ENCODE measurements around the gene RABL2A.
"Not testable (repeated sequence)": the region's sequence is repeated elsewhere in the genome, so short reads cannot be mapped to it uniquely, and the experiment has no call there.

The RABL2A gene

DNA sequence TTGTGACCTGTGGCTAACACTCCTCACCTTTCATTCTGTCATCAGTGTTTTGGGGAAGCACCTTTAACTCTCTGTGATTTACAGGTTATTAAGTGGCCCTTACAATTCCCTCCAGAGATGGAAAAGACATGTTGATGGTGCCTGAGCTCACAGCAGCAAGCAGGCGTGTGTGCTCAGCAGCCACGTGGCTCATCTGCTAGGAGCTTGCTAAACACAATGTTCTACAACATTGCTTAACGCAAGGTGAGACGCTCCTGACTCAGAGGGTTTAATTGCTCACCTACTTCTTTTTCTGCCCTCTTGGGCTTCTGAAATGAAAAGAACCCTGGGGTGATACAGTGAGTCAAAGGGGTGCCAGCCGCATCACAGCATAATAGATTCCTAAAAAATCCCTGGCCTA is 6.1 kb upstream of the RABL2A start:
- DNase-seq: not testable (repeated sequence)

DNA sequence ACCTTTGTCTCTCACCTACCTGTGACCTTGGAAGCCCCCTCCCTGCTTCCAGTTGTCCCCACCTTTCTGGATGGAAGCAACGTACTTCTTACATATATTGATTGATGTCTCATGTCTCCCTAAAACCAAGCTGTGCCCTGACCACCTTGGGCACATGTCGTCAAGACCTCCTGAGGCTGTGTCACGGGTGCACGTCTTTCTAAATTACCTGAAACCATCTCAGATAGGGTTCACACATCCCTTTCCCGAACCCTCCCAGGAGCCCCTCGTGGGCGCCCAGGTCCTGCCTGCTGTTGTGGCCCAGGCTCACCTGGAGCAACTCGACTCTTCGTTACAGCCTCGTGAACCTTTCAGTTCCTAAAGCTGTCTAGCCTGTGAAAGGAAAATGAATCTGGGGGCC is 1.2 kb upstream of the RABL2A start:
- DNase-seq: not testable (repeated sequence)

DNA sequence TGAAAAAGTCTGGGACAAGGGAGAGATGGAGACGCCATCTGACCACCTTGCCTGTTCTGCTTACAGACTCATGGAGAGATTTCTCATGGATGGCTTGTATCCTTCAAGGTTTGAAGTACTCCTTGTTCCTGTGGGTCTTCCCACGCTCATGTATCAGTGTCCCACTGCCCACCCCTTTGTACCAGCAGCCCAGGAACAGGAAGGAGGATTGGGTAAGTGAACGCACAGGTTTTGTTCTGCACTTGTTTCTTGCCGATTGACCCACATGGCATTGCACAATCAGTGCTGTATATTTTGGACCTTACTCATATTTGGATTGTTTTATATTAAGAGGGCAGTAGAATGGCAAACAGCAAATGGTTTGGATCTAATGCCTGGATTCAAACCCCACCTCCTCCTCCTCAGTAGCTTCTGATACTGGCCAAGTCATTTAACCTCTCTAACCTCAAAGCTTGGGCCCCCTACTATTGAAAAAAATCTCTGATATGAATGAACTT is 5.8 kb downstream of the RABL2A start:
- DNase-seq: not testable (repeated sequence)

DNA sequence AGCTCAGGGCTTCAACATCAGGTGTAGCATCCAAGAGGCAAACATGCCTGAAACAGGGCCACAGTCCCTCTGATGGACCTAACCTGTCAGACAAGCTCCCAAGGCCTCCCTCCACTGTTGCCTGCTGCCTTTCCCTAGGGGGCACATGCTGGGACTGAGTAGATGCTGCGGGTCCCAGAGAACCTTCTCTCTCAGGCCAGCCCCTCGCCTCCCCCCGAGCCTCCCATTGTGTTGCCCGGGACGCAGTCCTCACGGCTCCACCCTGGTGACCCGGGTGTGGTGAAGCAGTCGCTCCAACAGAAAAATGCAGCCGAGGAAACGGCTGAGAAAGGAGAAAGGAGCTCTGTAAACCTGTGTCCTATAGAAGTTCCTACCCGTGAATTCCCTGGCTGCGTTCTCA is 8.3 kb downstream of the RABL2A start:
- DNase-seq: not testable (repeated sequence)

DNA sequence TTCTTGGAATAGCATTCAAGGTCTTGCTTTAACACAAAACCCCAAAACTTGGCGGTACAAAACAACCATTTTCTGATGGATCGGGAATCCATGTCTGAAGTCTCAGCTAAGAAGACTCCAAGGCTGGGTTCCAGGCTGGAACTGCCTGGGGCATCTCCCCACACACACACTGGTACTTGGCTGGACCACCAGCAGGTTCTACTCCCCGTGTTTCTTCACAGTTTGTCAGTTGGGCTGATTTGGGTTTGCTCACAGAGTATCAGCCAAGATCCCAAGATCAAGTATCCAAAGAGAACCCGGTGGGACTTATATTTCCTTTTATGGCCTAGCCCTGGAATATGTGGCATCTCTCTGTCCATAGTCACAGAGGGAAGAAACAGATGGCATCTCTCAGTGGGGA is 9.2 kb downstream of the RABL2A start:
- not testable (repeated sequence) for DNase-seq

DNA sequence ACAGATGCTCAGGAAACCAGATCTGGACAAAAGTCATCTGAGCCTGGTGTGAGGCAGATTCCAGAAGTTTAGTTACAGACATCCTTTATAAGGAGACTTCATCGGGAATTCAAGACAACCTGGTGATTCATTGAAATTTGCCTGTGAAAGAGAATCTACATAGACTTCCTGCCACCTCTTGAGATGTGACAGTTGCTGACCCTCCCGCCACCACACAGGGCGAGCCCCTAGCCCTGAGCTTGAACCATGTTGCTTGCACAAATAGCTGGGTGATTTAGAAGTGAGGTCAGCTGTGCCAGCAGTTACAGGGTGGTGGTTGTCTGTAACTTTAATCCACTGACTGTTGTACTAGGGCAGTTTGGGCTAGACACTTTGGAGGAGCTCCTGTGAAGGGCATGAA is 11.0 kb downstream of the RABL2A start:
- DNase-seq: not testable (repeated sequence)

DNA sequence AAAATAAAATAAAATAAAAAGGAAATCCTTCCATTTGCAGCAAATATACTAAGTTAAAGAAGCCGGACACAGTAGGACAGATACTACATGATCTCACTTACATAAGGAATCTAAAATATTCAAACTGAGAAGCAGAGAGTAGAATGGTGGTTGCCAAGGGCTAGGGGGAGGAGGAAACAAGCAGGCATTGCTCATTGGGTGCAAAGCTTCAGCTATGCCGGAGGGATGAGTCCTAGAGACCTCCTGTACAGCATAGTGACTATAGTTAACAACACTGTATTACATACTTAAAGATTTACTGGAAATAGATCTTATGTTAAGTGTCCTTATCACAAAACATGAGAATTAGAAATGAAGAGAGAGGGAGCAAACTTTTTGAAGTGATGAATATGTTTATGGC is 19.2 kb downstream of the RABL2A start:
- not testable (repeated sequence) for DNase-seq

DNA sequence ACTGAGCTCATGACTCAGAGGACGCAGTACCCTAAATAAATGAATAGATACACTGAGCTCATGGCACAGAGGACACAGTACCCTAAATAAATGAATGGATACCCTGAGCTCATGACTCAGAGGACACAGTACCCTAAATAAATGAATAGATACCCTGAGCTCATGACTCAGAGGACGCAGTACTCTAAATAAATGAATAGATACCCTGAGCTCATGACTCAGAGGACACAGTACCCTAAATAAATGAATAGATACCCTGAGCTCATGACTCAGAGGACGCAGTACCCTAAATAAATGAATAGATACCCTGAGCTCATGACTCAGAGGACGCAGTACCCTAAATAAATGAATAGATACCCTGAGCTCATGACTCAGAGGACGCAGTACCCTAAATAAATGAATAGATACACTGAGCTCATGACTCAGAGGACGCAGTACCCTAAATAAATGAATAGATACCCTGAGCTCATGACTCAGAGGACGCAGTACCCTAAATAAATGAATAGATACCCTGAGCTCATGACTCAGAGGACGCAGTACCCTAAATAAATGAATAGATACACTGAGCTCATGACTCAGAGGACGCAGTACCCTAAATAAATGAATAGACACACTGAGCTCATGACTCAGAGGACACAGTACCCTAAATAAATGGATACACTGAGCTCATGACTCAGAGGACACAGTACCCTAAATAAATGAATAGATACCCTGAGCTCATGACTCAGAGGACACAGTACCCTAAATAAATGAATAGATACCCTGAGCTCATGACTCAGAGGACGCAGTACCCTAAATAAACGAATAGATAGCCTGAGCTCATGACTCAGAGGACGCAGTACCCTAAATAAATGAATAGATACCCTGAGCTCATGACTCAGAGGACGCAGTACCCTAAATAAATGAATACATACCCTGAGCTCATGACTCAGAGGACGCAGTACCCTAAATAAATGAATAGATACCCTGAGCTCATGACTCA is 24.1 kb downstream of the RABL2A start:
- DNase-seq: not testable (repeated sequence)

DNA sequence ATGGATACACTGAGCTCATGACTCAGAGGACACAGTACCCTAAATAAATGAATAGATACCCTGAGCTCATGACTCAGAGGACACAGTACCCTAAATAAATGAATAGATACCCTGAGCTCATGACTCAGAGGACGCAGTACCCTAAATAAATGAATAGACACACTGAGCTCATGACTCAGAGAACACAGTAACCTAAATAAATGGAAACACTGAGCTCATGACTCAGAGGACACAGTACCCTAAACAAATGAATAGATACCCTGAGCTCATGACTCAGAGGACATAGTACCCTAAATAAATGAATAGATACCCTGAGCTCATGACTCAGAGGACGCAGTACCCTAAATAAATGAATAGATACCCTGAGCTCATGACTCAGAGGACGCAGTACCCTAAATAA is 25.5 kb downstream of the RABL2A start:
- DNase-seq: not testable (repeated sequence)

DNA sequence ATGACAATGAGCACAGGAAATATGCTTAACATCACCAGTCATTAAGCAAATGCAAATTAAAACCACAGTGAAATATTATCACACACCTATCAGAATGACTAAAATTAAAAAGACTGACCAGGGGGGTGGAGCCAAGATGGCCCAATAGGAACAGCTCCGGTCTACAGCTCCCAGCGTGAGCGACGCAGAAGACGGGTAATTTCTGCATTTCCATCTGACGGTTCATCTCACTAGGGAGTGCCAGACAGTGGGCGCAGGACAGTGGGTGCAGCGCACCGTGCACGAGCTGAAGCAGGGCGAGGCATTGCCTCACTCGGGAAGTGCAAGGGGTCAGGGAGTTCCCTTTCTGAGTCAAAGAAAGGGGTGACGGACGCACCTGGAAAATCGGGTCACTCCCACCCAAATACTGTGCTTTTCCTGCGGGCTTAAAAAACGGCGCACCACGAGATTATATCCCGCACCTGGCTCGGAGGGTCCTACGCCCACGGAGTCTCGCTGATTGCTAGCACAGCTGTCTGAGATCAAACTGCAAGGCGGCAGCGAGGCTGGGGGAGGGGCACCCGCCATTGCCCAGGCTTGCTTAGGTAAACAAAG is 29.1 kb downstream of the RABL2A start:
- not testable (repeated sequence) for DNase-seq

DNA sequence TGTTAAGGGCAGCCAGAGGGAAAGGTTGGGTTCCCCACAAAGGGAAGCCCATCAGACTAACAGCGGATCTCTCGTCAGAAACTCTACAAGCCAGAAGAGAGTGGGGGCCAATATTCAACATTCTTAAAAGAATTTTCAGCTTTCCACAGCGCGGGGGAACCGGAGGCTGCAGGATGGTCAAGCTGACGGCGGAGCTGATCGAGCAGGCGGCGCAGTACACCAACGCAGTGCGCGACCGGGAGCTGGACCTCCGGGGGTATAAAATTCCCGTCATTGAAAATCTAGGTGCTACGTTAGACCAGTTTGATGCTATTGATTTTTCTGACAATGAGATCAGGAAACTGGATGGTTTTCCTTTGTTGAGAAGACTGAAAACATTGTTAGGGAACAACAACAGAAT is 30.7 kb downstream of the RABL2A start:
- not testable (repeated sequence) for DNase-seq

DNA sequence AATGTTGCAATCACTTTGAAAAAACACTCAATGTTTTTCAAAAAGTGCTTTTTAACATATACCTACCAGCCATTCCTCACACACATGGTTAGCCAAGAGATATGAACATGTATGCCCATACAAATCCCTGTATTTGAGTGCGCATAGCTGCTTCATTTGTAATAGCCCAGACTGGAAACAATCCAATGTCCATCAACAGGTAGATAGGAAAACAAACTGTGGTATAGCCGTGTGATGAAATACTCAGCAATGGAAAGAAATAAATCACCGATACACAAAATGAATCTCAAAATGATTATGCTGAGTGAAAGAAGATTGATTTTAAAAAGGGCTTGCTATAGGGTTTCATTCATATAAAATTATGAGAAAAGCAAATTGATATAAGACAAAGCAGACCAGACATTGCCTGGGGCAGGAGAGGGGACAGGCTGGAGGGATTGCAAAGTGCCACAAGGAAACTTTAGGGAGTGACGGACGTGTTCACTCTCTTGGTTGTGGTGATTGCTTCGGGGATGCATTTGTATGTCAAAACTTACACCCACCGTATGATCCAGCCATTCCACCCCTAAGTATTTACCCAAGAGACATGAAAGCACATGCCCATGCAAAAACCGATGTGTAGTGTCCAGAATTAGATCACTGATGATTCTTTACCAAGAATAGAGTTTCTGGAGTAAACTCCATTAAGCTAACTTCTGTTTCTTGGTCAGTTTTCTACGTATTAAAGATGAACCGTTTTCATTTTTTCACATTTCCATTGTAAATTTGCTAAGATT is 36.4 kb downstream of the RABL2A start:
- DNase-seq: not testable (repeated sequence)

DNA sequence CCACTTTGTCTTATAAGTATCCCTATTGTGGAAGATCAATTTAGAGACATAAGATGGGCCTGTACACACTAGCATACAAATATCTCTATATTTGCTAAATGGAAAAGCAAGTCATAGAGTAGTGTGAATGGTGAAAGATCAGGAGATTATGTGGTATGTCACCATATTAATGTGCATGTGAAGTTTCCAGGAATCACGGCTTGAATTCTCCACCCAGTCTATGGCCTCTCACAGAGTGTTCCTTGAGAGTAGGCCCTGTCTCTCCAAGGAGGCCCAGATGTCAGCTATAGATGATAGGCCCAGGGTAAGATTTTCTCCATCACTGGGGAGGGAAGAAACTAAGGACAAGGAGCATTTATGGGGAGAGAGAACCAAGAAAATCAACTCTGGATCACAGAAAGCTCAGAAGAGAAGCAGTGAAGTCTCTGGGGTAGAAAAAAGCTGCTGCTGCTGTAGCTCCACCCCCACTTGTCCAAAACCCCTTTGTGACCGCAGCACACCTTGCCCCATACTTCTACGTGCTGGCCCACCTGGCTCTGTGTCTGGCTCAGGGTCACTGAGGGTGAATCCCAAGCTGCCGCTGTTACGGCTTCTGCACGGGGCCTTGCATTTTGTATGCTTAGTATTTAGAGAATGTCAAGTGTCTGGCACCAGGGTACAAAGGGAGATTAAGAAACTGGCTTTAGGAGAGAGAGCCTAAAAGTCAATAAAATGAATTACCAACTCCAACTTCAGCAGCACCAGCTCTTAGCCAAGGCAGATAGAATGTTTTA is 37.9 kb downstream of the RABL2A start:
- not testable (repeated sequence) for DNase-seq

DNA sequence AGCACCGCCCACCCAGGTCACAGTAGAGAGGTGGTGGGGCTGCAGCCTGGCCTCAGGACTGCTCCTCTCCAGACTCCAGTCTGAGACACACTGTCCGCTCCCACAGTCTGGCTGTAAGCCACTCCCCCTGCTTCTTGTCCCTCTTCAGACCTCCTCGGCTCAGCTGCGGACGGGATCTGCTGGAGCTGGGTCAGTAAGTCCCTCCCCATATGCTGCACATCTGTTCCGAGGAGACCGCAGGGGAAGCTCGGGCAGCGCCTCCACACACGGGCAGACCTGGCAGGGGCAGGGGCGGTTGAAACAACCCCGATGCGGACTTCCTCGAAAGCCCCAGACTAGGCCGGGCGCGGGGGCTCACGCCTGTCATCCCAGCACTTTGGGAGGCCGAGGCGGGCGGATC is 41.9 kb downstream of the RABL2A start:
- DNase-seq: not testable (repeated sequence)

DNA sequence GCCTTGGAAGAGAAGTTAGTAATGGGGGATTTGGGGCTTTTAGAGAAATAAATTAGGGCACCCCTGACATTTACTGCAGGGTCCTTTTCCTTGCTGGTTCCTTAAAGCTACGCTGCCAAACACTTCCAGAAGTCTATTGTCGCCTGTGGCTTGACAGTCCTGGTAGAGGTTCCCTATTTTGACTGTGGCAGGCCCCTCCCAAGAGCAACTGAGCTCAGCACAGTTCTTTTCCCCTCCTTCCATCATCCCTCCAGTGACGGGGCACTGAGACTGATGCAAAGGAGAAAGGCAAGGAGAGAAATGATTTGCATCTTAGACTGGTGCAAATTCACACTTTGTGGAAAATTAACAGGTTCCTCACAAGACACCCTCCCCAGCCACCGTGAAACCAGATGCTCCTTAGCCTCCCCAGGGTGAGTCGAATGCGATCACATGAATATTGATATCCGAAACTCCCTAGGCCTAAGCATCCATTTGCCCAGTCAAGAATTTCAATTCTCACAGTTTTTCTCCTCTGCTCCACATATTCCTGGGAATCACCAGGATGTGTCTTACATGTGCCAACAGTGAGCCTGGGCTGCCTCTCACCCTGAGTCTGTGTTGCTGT is 45.4 kb downstream of the RABL2A start:
- no peak for DNase-seq

DNA sequence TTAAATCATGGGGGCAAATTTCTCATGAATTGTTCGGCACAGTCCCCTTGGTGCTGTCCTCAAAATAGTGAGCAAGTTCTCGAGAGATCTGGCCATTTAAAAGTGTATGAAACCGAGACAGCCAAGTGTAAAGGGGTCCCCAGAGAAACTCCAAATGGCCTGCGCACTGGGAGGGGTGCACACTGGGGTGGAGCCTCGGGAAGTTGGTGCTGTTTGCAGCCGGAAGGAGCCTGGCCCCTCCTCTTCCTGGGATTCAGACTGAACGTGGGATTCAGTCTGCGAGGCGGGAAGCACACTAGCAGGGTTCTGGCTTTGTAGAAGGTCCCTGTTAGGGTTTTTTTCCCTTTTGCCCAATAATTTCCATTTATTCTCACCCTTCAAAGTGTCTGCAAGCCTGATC is 48.8 kb downstream of the RABL2A start:
- no peak for DNase-seq

DNA sequence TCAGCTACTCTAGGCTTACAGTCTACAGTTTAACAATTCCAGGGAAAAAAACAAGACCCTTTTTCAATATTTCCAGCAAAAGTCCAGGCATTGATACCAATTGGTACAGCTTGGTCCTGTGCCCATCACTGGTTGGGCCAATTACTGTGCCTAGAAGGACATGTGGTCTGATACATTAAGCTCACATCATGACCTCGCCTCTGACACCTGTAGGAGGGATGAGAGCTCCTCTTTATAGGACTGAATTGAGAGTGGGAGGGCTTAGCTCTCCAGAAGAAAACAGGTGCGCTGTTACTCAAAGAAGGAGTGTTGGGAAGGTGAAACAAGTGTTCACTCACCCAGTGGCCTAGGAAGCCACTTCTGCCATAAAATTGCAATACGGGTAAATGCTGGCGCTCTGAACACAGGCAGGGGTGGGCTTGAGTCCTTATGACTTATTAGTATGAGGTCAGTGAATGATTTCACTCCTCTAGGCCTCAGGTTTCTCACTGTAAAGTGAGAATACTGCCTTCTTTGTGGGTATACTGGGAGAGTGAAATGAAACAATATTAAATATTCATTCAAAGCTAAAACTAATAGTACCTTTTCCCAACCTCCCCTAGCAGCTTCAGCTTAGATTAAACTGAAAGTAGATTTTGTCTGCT is 49.7 kb downstream of the RABL2A start:
- DNase-seq: no peak

DNA sequence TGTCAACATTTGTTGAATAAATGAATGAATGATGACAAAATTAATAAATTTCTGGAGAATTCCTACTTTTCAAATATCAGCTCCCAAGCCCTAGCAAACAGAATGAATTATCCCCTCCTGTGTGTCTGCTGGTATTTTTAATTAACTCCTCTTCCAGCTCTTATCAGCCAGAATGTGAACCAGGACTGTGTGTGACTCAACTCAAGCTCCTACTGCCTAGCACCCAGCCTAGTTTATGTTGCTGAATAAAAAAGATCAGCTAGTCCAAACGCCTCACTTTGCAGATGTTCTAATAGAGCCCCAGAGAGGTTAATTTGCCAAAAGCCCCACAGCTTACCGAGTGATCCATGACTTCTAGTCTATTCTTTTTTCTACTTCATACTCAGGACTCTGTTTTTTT is 50.3 kb downstream of the RABL2A start:
- no peak for DNase-seq

DNA sequence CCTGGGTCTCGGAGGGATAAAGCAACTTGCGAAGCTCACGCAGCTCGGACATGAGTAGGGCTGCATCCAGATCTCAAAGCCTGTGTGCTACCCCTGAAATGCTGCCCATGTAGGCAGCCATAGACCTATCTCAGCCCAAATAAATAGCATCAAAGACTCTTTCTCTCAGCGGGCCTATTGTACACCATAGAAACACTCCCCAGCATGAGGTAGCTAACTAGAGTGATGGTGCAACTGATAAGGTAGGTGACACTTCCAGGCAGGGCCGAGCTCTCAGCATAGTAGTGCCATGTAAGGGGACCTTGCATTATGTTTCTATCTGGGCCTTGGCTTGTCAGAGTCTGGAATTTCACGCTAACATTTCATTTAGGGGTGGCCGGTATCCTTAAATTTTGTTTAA is 52.4 kb downstream of the RABL2A start:
- no peak for DNase-seq

DNA sequence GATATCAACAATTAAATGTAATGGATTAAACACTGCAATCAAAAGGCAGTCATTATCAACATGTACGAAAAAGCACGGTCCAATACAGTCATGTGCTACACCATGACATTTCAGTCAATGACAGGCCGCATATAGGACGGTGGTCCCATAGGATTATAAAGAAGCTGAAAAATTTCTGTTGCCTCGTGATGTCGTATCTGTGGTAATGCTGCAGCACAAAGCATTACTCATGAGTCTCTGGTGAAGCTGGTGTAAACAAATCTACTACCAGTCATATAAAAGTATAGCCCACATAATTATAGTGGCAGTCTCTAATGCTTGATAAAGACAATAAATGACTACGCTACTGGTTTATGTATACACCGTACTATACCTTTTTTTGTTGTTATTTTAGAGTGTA is 58.4 kb downstream of the RABL2A start:
- no peak for DNase-seq

DNA sequence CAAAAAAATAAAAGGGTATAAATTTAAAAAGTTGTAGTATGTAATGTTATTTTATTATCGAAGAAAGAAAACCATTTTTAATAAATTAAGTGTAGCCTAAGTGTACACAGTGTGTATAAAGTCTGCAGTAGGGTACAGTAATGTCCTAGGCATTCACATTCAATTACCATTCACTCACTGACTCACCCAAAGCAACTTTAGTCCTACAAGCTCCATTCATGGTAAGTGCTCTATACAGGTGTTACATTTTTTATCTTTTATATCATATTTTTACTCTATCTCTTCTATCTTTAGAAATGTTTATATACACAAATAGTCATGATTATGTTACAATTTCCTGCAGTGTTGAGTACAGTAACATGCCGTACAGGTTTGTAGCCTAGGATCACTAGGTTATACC is 59.5 kb downstream of the RABL2A start:
- DNase-seq: no peak
